GM23338 (cell line): ENCODE results near the gene HSPB3.

Source experiments
- CREB1 ChIP-seq: fragments of 250-450 bp; sonication (Bioruptor Pico); IDR thresholded peaks from 2 replicates; pipeline ENCODE4 v1.5.0; 2020; ENCODE audit warnings: low read depth, mild to moderate bottlenecking, moderate library complexity
- EZH2 ChIP-seq: fragments of 200-600 bp; sonication (generic); IDR thresholded peaks from one replicate; pipeline ENCODE4 v1.8.0; 2017; ENCODE audit warnings: antibody characterized with exemption, mild to moderate bottlenecking, low read depth; ENCODE audit not compliant: unreplicated experiment
- EZH2phosphoT487 ChIP-seq: fragments of 200-600 bp; sonication (generic); IDR thresholded peaks from one replicate; pipeline ENCODE4 v1.8.1; 2018; ENCODE audit warnings: antibody characterized with exemption; ENCODE audit not compliant: unreplicated experiment
- NANOG ChIP-seq: IDR thresholded peaks from 2 replicates; pipeline ENCODE4 v1.6.1; 2016; ENCODE audit warnings: antibody characterized with exemption, borderline replicate concordance
- POLR2AphosphoS5 ChIP-seq: IDR thresholded peaks from 2 replicates; pipeline ENCODE4 v1.6.1; 2016; ENCODE audit warnings: antibody characterized with exemption, low read depth
- STAT1 ChIP-seq: IDR thresholded peaks from one replicate; pipeline ENCODE4 v1.6.1; 2016; ENCODE audit warnings: antibody characterized with exemption; ENCODE audit not compliant: unreplicated experiment
- TF ChIP-seq, protein P1 (sequence below), 2 experiments: fragments of 200-600 bp in 1 of 2; sonication (generic) in 1 of 2; conservative IDR thresholded peaks; 2 replicates each; pipeline versions ENCODE4 v1.5.1 to v1.6.1; 2016 to 2017; ENCODE audit warnings: antibody characterized with exemption in 2 of 2, low read depth in 2 of 2, mild to moderate bottlenecking in 2 of 2, moderate library complexity in 1 of 2

DNA sequence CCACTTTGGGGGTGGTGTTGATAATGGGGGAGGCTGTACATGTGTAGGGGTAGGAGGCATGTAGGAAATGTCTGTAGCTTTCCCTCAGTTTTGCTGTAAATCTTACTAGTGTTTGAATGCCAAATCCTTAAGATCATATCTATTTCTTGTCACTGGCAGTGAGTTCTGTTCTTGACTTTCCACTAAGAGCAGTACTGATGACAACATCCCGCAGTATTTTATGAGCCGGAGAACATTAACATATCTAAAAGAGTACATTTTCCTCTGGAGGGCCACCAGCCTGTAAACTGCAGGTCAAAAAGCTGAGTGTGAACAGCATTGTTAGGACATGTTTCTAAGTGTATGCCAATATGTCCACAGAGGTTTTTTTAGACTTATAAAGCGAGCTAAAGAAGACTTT is 2.5 kb upstream of the HSPB3 start:
- TF ChIP-seq, protein P1, sequence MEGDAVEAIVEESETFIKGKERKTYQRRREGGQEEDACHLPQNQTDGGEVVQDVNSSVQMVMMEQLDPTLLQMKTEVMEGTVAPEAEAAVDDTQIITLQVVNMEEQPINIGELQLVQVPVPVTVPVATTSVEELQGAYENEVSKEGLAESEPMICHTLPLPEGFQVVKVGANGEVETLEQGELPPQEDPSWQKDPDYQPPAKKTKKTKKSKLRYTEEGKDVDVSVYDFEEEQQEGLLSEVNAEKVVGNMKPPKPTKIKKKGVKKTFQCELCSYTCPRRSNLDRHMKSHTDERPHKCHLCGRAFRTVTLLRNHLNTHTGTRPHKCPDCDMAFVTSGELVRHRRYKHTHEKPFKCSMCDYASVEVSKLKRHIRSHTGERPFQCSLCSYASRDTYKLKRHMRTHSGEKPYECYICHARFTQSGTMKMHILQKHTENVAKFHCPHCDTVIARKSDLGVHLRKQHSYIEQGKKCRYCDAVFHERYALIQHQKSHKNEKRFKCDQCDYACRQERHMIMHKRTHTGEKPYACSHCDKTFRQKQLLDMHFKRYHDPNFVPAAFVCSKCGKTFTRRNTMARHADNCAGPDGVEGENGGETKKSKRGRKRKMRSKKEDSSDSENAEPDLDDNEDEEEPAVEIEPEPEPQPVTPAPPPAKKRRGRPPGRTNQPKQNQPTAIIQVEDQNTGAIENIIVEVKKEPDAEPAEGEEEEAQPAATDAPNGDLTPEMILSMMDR (conservative IDR thresholded peaks at IDR 0.05; ENCODE audit: low read depth in 2 of 2), result no peak
- TF ChIP-seq NANOG, result no peak
- no peak for TF ChIP-seq CREB1 (CRISPR knock-in tag)
- no peak for TF ChIP-seq EZH2
- no peak for TF ChIP-seq EZH2phosphoT487
- TF ChIP-seq STAT1, result no peak
- TF ChIP-seq POLR2AphosphoS5, result no peak
